Stimulated activated naive B cell treated with anti-CD40 and anti-IgM and Interleukin-4, amounts not matched to agents 10 μg/mL and 1 μg/mL and 100 μg/mL, for 72 hours (primary cell): Measurements from ENCODE around the gene LENG8.
"Not testable (repeated sequence)": the region's sequence is repeated elsewhere in the genome, so short reads cannot be mapped to it uniquely, and the experiment has no call there.

Source experiments
- ATAC-seq, 2 donors: fragments of 150-1000 bp; cut with Tn5 transposase; replicated peaks; 2 replicates each; pipeline ENCODE4 v1.10.0; 2021; ENCODE audit warnings: moderate library complexity in 1 of 2
- DNase-seq: peaks from one replicate; pipeline ENCODE4 v3.0.0; 2021
- H3K27ac Mint-ChIP-seq: one replicate; pipeline ENCODE4 v1.8.0; 2022; ENCODE audit warnings: mild to moderate bottlenecking, mixed read lengths
- H3K27me3 Mint-ChIP-seq, 2 donors: one replicate each; pipeline ENCODE4 v1.8.0; 2022; ENCODE audit warnings: mixed read lengths in 2 of 2
- H3K36me3 Mint-ChIP-seq, 2 donors: one replicate each; pipeline ENCODE4 v1.8.0; 2022; ENCODE audit warnings: mixed read lengths in 2 of 2, mild to moderate bottlenecking in 1 of 2
- H3K4me1 Mint-ChIP-seq, 2 donors: one replicate each; pipeline ENCODE4 v1.8.0; 2022; ENCODE audit warnings: mixed read lengths in 2 of 2, mild to moderate bottlenecking in 1 of 2
- H3K4me3 Mint-ChIP-seq, 2 donors: one replicate each; pipeline ENCODE4 v1.8.0; 2022; ENCODE audit warnings: mild to moderate bottlenecking in 2 of 2, mixed read lengths in 2 of 2, moderate library complexity in 1 of 2
- H3K9me3 Mint-ChIP-seq, 2 donors: one replicate each; pipeline ENCODE4 v1.8.0; 2022; ENCODE audit warnings: mixed read lengths in 2 of 2, mild to moderate bottlenecking in 1 of 2

Gene LENG8

GRCh38 chr19:54480051-54480450, 31.1 kb downstream of the LENG8 start:
- no peak overlapping the region for H3K4me3 Mint-ChIP-seq
- H3K36me3 Mint-ChIP-seq, result peaks cover 0 to 2% of the 10 kb centered on the region in 2 donors
- H3K27ac Mint-ChIP-seq, result no peak overlapping the region
- H3K27me3 Mint-ChIP-seq, result peaks cover 44 to 65% of the 10 kb centered on the region in 2 donors
- H3K4me1 Mint-ChIP-seq, result peaks cover 15 to 30% of the 10 kb centered on the region in 2 donors
- ATAC-seq, result no peak
- DNase-seq, result no peak
- no peaks in the 10 kb centered on the region for H3K9me3 Mint-ChIP-seq

GRCh38 chr19:54481326-54481930, 32.4 kb downstream of the LENG8 start:
- H3K4me3 Mint-ChIP-seq, result no peak overlapping the region
- no peak overlapping the region for H3K27ac Mint-ChIP-seq

GRCh38 chr19:54482889-54483288, 33.9 kb downstream of the LENG8 start:
- DNase-seq, result no peak
- Mint-ChIP-seq H3K27ac (no peak overlapping the region), H3K4me1 (peaks cover 17 to 39% of the 10 kb centered on the region in 2 donors), H3K9me3 (no peaks in the 10 kb centered on the region), H3K4me3 (no peak overlapping the region), H3K27me3 (peaks cover 32 to 58% of the 10 kb centered on the region in 2 donors), H3K36me3 (peaks cover 0 to 2% of the 10 kb centered on the region in 2 donors)
- peak; percentile 64 to 65 for ATAC-seq

More at GRCh38 chr19:54481326-54481930, 32.4 kb downstream of the LENG8 start:
- Mint-ChIP-seq H3K27me3 (peaks cover 46 to 70% of the 10 kb centered on the region in 2 donors), H3K4me1 (peaks cover 17 to 39% of the 10 kb centered on the region in 2 donors), H3K9me3 (no peaks in the 10 kb centered on the region), H3K36me3 (peaks cover 0 to 2% of the 10 kb centered on the region in 2 donors)
- DNase-seq (no peak), ATAC-seq (peak; percentile 57 to 70)

GRCh38 chr19:54484451-54484850, 35.5 kb downstream of the LENG8 start:
- H3K9me3 Mint-ChIP-seq, result no peaks in the 10 kb centered on the region
- H3K36me3 Mint-ChIP-seq, result peaks cover 0 to 2% of the 10 kb centered on the region in 2 donors
- peak overlapping the region; percentile 67 for H3K27ac Mint-ChIP-seq
- H3K27me3 Mint-ChIP-seq, result peaks cover 26 to 52% of the 10 kb centered on the region in 2 donors
- ATAC-seq, result no peak
- peaks cover 17 to 39% of the 10 kb centered on the region in 2 donors for H3K4me1 Mint-ChIP-seq
- no peak overlapping the region for H3K4me3 Mint-ChIP-seq
- no peak for DNase-seq

- no peaks in the 10 kb centered on the region for H3K9me3 Mint-ChIP-seq
- H3K4me3 Mint-ChIP-seq, result no peak overlapping the region
- H3K36me3 Mint-ChIP-seq, result peaks cover 0 to 2% of the 10 kb centered on the region in 2 donors
- ATAC-seq (no peak), DNase-seq (no peak)
- H3K4me1 Mint-ChIP-seq, result peaks cover 20 to 36% of the 10 kb centered on the region in 2 donors
- H3K27me3 Mint-ChIP-seq, result peaks cover 32 to 56% of the 10 kb centered on the region in 2 donors
- no peak overlapping the region for H3K27ac Mint-ChIP-seq
These were observed 36.9 kb downstream of the LENG8 start for GRCh38 chr19:54485851-54486250.

- Mint-ChIP-seq H3K27me3 (peaks cover 38 to 58% of the 10 kb centered on the region in 2 donors), H3K27ac (no peak overlapping the region), H3K4me1 (peaks cover 19 to 31% of the 10 kb centered on the region in 2 donors), H3K9me3 (peaks cover 0 to 1% of the 10 kb centered on the region in 2 donors), H3K4me3 (no peak overlapping the region), H3K36me3 (peaks cover 0 to 2% of the 10 kb centered on the region in 2 donors)
- ATAC-seq (no peak), DNase-seq (no peak)
These were observed 40.3 kb downstream of the LENG8 start for GRCh38 chr19:54489341-54489740.

GRCh38 chr19:54489766-54490165, 40.8 kb downstream of the LENG8 start:
- H3K9me3 Mint-ChIP-seq, result peaks cover 0 to 1% of the 10 kb centered on the region in 2 donors
- DNase-seq, result no peak
- ATAC-seq, result no peak
- no peak overlapping the region for H3K27ac Mint-ChIP-seq
- peaks cover 35 to 54% of the 10 kb centered on the region in 2 donors for H3K27me3 Mint-ChIP-seq
- no peak overlapping the region for H3K4me3 Mint-ChIP-seq
- H3K4me1 Mint-ChIP-seq, result peaks cover 17 to 31% of the 10 kb centered on the region in 2 donors
- H3K36me3 Mint-ChIP-seq, result no peaks in the 10 kb centered on the region

GRCh38 chr19:54492568-54492967, 43.6 kb downstream of the LENG8 start:
- Mint-ChIP-seq H3K4me3 (no peak overlapping the region), H3K4me1 (peaks cover 16 to 20% of the 10 kb centered on the region in 2 donors), H3K27me3 (peaks cover 34 to 55% of the 10 kb centered on the region in 2 donors), H3K27ac (no peak overlapping the region), H3K36me3 (no peaks in the 10 kb centered on the region), H3K9me3 (peaks cover 0 to 1% of the 10 kb centered on the region in 2 donors)
- ATAC-seq (no peak), DNase-seq (no peak)

- H3K36me3 Mint-ChIP-seq, H3K9me3 Mint-ChIP-seq, H3K4me3 Mint-ChIP-seq, ATAC-seq, H3K27ac Mint-ChIP-seq, DNase-seq: not testable (repeated sequence)
- H3K27me3 Mint-ChIP-seq, result peaks cover 34 to 55% of the 10 kb centered on the region in 2 donors
- peaks cover 18 to 20% of the 10 kb centered on the region in 2 donors for H3K4me1 Mint-ChIP-seq
These were observed 44.1 kb downstream of the LENG8 start for GRCh38 chr19:54493056-54493455.

- DNase-seq, result no peak
- peaks cover 0 to 1% of the 10 kb centered on the region in 2 donors for H3K9me3 Mint-ChIP-seq
- peak; percentile 55 to 56 for ATAC-seq
- no peak overlapping the region for H3K27ac Mint-ChIP-seq
- H3K4me1 Mint-ChIP-seq, result peaks cover 18 to 20% of the 10 kb centered on the region in 2 donors
- H3K4me3 Mint-ChIP-seq, result no peak overlapping the region
- H3K27me3 Mint-ChIP-seq, result peaks cover 36 to 57% of the 10 kb centered on the region in 2 donors
- H3K36me3 Mint-ChIP-seq, result no peaks in the 10 kb centered on the region
These were observed 45.1 kb downstream of the LENG8 start for GRCh38 chr19:54493967-54494585.

- DNase-seq, H3K27ac Mint-ChIP-seq, H3K9me3 Mint-ChIP-seq, ATAC-seq, H3K4me3 Mint-ChIP-seq, H3K36me3 Mint-ChIP-seq: not testable (repeated sequence)
- peaks cover 33 to 53% of the 10 kb centered on the region in 2 donors for H3K27me3 Mint-ChIP-seq
- H3K4me1 Mint-ChIP-seq, result peaks cover 18 to 20% of the 10 kb centered on the region in 2 donors
These were observed 46.3 kb downstream of the LENG8 start for GRCh38 chr19:54495284-54495683.

- not testable (repeated sequence) for H3K4me1 Mint-ChIP-seq, H3K27ac Mint-ChIP-seq, H3K4me3 Mint-ChIP-seq, H3K9me3 Mint-ChIP-seq, H3K36me3 Mint-ChIP-seq, DNase-seq
- peak; percentile 63 to 75 for ATAC-seq
- H3K27me3 Mint-ChIP-seq, result peaks cover 23 to 44% of the 10 kb centered on the region in 2 donors
These were observed 48.9 kb downstream of the LENG8 start for GRCh38 chr19:54497747-54498450.

GRCh38 chr19:54498451-54498772, 49.4 kb downstream of the LENG8 start:
- not testable (repeated sequence) for H3K27ac Mint-ChIP-seq, H3K4me3 Mint-ChIP-seq

GRCh38 chr19:54502518-54503048, 53.6 kb downstream of the LENG8 start, which contains the start of gene LAIR2:
LAIR2 (plus strand) TSS chr19:54502831; CDS start chr19:54502919, 88 bp downstream.
- Mint-ChIP-seq H3K27me3 (peaks cover 28 to 52% of the 10 kb centered on the region in 2 donors), H3K9me3 (peaks cover 2 to 8% of the 10 kb centered on the region in 2 donors), H3K36me3 (peaks cover 2 to 4% of the 10 kb centered on the region in 2 donors), H3K27ac (no peak within 1 kb of the TSS), H3K4me1 (peaks cover 12 to 14% of the 10 kb centered on the region in 2 donors), H3K4me3 (no peak within 1 kb of the TSS)
- ATAC-seq, result peak in 1 of 2 donors; percentile 26
- no peak for DNase-seq

More at GRCh38 chr19:54498451-54498772, 49.4 kb downstream of the LENG8 start:
- not testable (repeated sequence) for H3K4me1 Mint-ChIP-seq, H3K9me3 Mint-ChIP-seq, DNase-seq, H3K36me3 Mint-ChIP-seq
- peak; percentile 23 to 62 for ATAC-seq
- H3K27me3 Mint-ChIP-seq, result peaks cover 19 to 39% of the 10 kb centered on the region in 2 donors
